Thyroid gland (tissue), 4 donors: Measurements from ENCODE around the gene EFCAB6. TPM values are rescaled to one million over a fixed set of nuclear protein-coding genes. Genes with fewer than 3 reads are reported as not detected.

Experiments used
- DNase-seq, 2 donors: peaks; one replicate each; pipeline ENCODE4 v3.0.0-alpha.2; 2019
- H3K27ac ChIP-seq, 3 donors: fragments of 200-600 bp; sonication (generic); 1 replicate in 2 of 3; 2 replicates in 1 of 3; pipeline ENCODE4 v1.5.1; 2016 to 2019; ENCODE audit warnings: mild to moderate bottlenecking in 1 of 3, moderate library complexity in 1 of 3
- H3K27me3 ChIP-seq: fragments of 200-600 bp; sonication (generic); one replicate; pipeline ENCODE4 v1.5.1; 2019
- H3K36me3 ChIP-seq, 2 donors: fragments of 200-600 bp; sonication (generic); one replicate each; pipeline ENCODE4 v1.5.1; 2016 to 2019
- H3K4me1 ChIP-seq, 2 donors: fragments of 200-600 bp; sonication (generic); one replicate each; pipeline ENCODE4 v1.5.1; 2017 to 2019
- H3K4me3 ChIP-seq, 3 donors: fragments of 200-600 bp; sonication (generic); replicated peaks in 1 of 3; 1 replicate in 2 of 3; 2 replicates in 1 of 3; pipeline ENCODE4 v1.5.1; 2016; ENCODE audit warnings: mild to moderate bottlenecking in 1 of 3
- H3K9me3 ChIP-seq: fragments of 200-600 bp; sonication (generic); one replicate; pipeline ENCODE4 v1.5.1; 2017
- CTCF ChIP-seq, 6 experiments: fragments of 200-600 bp in 3 of 6; fragments of 450-650 bp in 3 of 6; sonication (generic) in 3 of 6; IDR thresholded peaks; one replicate each; pipeline ENCODE4 v1.5.1; 2016 to 2019; ENCODE audit warnings: antibody characterized with exemption in 6 of 6, mild to moderate bottlenecking in 2 of 6, inconsistent platforms in 1 of 6, moderate library complexity in 1 of 6
- POLR2A ChIP-seq, 2 donors: fragments of 450-650 bp; IDR thresholded peaks; one replicate each; pipeline ENCODE4 v1.6.1; 2017; ENCODE audit warnings: antibody characterized with exemption in 2 of 2, mild to moderate bottlenecking in 2 of 2, moderate library complexity in 1 of 2
- WGBS, 2 donors: methylation state at CpG; one replicate each; pipeline ENCODE4 v1.1.5; 2017; 5-methylcytosine and 5-hydroxymethylcytosine counted together
- intact Hi-C: fragments of 100-400 bp; cut with DNase I; formaldehyde crosslinking; loops from one replicate; pipeline ENCODE4 v1.15.1; 2023
- total RNA-seq, 4 donors: library from RNA; depleted of rRNA; stranded (reverse); fragments of >200 nt; gene quantifications; one replicate each; pipeline ENCODE4 v1.2.3, GENCODE V29; 2016

The EFCAB6 gene
- total RNA-seq, 4 donors from 2014 or later: 10.9 to 26.1 (median 14.1) TPM

- Histone ChIP-seq H3K36me3 (no peaks in the 10 kb centered on the region), H3K4me3 (no peak overlapping the region), H3K4me1 (no peaks in the 10 kb centered on the region), H3K27me3 (no peaks in the 10 kb centered on the region), H3K27ac (no peak overlapping the region), H3K9me3 (no peaks in the 10 kb centered on the region)
- intact Hi-C loops: no loop called here
- TF ChIP-seq CTCF (IDR thresholded peaks at IDR 0.05) (no peak), POLR2A (IDR thresholded peaks at IDR 0.05) (no peak)
- DNase-seq: no peak
- WGBS, 2 donors: 81 to 87% methylated on average over 5 of the region's 5 CpGs
Observed at GRCh38 chr22:43731988-43732387, 80.1 kb downstream of the EFCAB6 start.

GRCh38 chr22:43726964-43727543 is 85.1 kb downstream of the EFCAB6 start:
- intact Hi-C loops: no loop called here

GRCh38 chr22:43726322-43726721 is 85.8 kb downstream of the EFCAB6 start:
- Histone ChIP-seq H3K4me3 (no peak overlapping the region), H3K36me3 (no peaks in the 10 kb centered on the region), H3K9me3 (no peaks in the 10 kb centered on the region), H3K27me3 (no peaks in the 10 kb centered on the region), H3K27ac (no peak overlapping the region), H3K4me1 (no peaks in the 10 kb centered on the region)
- TF ChIP-seq POLR2A (IDR thresholded peaks at IDR 0.05) (no peak), CTCF (IDR thresholded peaks at IDR 0.05) (no peak)
- intact Hi-C loops: no loop called here
- no peak for DNase-seq

More at GRCh38 chr22:43726964-43727543, 85.1 kb downstream of the EFCAB6 start:
- 71 to 89% methylated on average over 1 of the region's 1 CpG for WGBS, 2 donors
- Histone ChIP-seq H3K36me3 (no peaks in the 10 kb centered on the region), H3K4me3 (no peak overlapping the region), H3K27ac (no peak overlapping the region), H3K27me3 (no peaks in the 10 kb centered on the region), H3K9me3 (no peaks in the 10 kb centered on the region), H3K4me1 (no peaks in the 10 kb centered on the region)
- TF ChIP-seq CTCF (IDR thresholded peaks at IDR 0.05) (no peak), POLR2A (IDR thresholded peaks at IDR 0.05) (no peak)
- no peak for DNase-seq

GRCh38 chr22:43723816-43724215 is 88.3 kb downstream of the EFCAB6 start:
- DNase-seq: no peak
- 48 to 90% methylated on average over 3 of the region's 3 CpGs for WGBS, 2 donors
- H3K4me3 ChIP-seq: no peak overlapping the region
- H3K27me3 ChIP-seq: no peaks in the 10 kb centered on the region
- H3K9me3 ChIP-seq: no peaks in the 10 kb centered on the region
- intact Hi-C loops: no loop called here
- no peaks in the 10 kb centered on the region for H3K36me3 ChIP-seq
- TF ChIP-seq CTCF (IDR thresholded peaks at IDR 0.05): no peak
- no peak for TF ChIP-seq POLR2A (IDR thresholded peaks at IDR 0.05)
- no peak overlapping the region for H3K27ac ChIP-seq
- H3K4me1 ChIP-seq: no peaks in the 10 kb centered on the region

- TF ChIP-seq CTCF (IDR thresholded peaks at IDR 0.05) (no peak), POLR2A (IDR thresholded peaks at IDR 0.05) (no peak)
- DNase-seq: no peak
- H3K4me1 ChIP-seq: no peaks in the 10 kb centered on the region
- no peaks in the 10 kb centered on the region for H3K27me3 ChIP-seq
- H3K9me3 ChIP-seq: no peaks in the 10 kb centered on the region
- no peaks in the 10 kb centered on the region for H3K36me3 ChIP-seq
- no peak overlapping the region for H3K4me3 ChIP-seq
- no peak overlapping the region for H3K27ac ChIP-seq
- WGBS, 2 donors: 92 to 98% methylated on average over 5 of the region's 5 CpGs
- intact Hi-C loops: no loop called here
Observed at GRCh38 chr22:43722444-43722843, 89.7 kb downstream of the EFCAB6 start.
